ENCODE results near the gene METAP1.

Gene METAP1

DNA sequence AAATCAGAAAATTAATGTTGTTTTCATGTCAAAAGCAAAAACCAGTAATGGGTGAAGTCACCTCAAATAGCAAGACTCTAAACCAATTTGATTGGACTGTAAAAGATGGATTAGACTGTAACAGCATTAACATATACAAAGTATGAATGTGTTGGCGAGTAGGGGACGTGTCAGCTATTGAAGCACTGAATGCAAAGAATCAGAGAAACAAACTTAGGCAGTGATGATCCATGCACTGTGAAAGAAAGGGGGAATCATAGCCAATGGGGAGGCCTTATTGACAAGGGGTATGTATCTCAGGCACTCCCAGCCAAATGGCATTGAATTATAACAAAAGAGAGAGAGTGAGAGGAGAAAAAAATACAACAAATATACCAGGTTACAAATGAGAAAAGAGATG, 36.1 kb upstream of the METAP1 start:
- no peak overlapping the region for H3K4me2 ChIP-seq (ENCODE audit: low read length)
- H3K36me3 ChIP-seq (ENCODE audit: control insufficient read depth, low read length) = no peaks in the 10 kb centered on the region
- H3K9me2 ChIP-seq (replicated peaks; ENCODE audit: control insufficient read depth, low read length) = no peaks in the 10 kb centered on the region
- H3F3A ChIP-seq (ENCODE audit: control insufficient read depth, insufficient read depth) = no peaks in the 10 kb centered on the region
- H3K4me3 ChIP-seq (ENCODE audit: low read length) = no peak overlapping the region
- no peaks in the 10 kb centered on the region for H3K79me2 ChIP-seq (ENCODE audit: control insufficient read depth, low read length)
- H3K27me3 ChIP-seq (ENCODE audit: control insufficient read depth, low read length) = no peaks in the 10 kb centered on the region
- no peaks in the 10 kb centered on the region for H4K20me1 ChIP-seq (ENCODE audit: control insufficient read depth, insufficient read depth, low read depth, low read length)
- H3K4me1 ChIP-seq (ENCODE audit: control insufficient read depth, low read length) = no peaks in the 10 kb centered on the region
- no peak overlapping the region for H3K27ac ChIP-seq (ENCODE audit: low read depth, low read length)
- TF ChIP-seq, protein P1, sequence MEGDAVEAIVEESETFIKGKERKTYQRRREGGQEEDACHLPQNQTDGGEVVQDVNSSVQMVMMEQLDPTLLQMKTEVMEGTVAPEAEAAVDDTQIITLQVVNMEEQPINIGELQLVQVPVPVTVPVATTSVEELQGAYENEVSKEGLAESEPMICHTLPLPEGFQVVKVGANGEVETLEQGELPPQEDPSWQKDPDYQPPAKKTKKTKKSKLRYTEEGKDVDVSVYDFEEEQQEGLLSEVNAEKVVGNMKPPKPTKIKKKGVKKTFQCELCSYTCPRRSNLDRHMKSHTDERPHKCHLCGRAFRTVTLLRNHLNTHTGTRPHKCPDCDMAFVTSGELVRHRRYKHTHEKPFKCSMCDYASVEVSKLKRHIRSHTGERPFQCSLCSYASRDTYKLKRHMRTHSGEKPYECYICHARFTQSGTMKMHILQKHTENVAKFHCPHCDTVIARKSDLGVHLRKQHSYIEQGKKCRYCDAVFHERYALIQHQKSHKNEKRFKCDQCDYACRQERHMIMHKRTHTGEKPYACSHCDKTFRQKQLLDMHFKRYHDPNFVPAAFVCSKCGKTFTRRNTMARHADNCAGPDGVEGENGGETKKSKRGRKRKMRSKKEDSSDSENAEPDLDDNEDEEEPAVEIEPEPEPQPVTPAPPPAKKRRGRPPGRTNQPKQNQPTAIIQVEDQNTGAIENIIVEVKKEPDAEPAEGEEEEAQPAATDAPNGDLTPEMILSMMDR (IDR thresholded peaks at IDR 0.05; ENCODE audit: low read depth, low read length, poor library complexity, severe bottlenecking) = no peak
- no peak for TF ChIP-seq EZH2phosphoT487 (IDR thresholded peaks at IDR 0.05; ENCODE audit: borderline replicate concordance, low read length)
- no peaks in the 10 kb centered on the region for H3K9me3 ChIP-seq (ENCODE audit: control insufficient read depth, insufficient read depth, low read length)

DNA sequence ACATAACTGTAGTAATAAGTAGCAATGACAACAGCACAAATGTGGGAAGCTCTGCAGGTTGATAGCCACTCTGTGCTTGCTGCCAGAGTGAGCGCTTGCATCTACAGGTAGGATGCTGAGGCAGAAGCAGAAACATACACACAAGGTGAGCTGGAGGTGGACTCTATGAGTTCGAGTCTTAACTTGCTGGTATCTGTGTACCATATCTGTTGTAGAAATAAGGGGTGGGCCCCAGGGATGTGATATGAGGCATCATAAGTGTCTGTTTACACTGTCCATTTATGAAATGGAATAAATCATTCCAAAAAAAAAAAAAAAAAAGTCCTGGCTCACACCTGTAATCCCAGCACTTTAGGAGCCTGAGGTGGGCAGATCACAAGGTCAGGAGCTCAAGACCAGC, 33.8 kb upstream of the METAP1 start:
- TF ChIP-seq, protein P1 (IDR thresholded peaks at IDR 0.05; ENCODE audit: low read depth, low read length, poor library complexity, severe bottlenecking) = no peak
- no peak for TF ChIP-seq EZH2phosphoT487 (IDR thresholded peaks at IDR 0.05; ENCODE audit: borderline replicate concordance, low read length)
- H3K4me3 ChIP-seq (ENCODE audit: low read length) = no peak overlapping the region

DNA sequence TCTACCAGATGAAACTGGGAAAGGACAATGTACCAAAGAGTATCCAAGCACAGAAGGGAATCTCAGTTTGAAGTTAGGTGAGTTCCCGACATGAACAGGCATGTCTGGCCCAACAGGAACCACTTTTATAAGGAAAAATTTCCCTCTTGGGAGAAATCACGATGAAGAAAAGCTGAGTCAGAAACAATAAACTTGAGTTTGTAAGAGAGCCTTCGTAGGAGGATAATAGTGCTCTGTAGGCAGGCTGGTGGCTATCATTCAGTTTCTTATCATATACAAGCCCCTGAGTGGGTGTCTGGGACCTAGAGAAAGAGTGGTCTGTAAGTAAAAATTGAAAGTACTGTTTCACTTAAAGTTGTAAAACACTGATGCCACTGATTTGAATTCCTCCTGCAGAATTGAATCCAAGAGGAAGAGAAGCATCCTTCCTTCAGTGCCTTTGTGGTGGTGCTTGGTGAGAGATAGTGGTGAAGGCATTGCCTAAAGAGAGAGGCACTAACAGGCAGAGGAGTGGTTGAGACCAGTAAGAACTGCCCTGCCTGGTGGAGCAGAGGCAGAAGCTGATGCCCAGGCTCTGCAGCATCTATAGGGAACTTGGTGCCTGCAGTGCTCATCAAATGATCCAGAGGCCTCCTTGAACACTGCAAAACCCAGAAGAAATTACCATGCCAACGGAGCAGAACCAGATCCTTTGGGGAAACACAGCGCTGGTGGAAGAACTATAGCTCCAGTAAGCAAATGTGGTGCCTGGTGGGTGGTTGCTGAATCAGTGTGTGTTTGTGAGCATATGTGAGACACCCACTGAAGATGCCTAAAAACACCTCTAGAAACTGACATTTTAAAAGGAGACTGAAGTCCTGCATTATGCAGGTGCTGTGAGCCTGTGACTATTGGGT, 31.7 kb upstream of the METAP1 start:
- Histone ChIP-seq H3K27me3 (ENCODE audit: control insufficient read depth, low read length) (peaks cover 7% of the 10 kb centered on the region; the same call in 1 of the 2 replicates), H3K4me2 (ENCODE audit: low read length) (no peak overlapping the region), H3K4me1 (ENCODE audit: control insufficient read depth, low read length) (no peaks in the 10 kb centered on the region), H3K36me3 (ENCODE audit: control insufficient read depth, low read length) (no peaks in the 10 kb centered on the region), H3F3A (ENCODE audit: control insufficient read depth, insufficient read depth) (no peaks in the 10 kb centered on the region), H3K27ac (ENCODE audit: low read depth, low read length) (no peak overlapping the region), H4K20me1 (ENCODE audit: control insufficient read depth, insufficient read depth, low read depth, low read length) (no peaks in the 10 kb centered on the region), H3K79me2 (ENCODE audit: control insufficient read depth, low read length) (no peaks in the 10 kb centered on the region), H3K4me3 (ENCODE audit: low read length) (no peak overlapping the region), H3K9me3 (ENCODE audit: control insufficient read depth, insufficient read depth, low read length) (no peaks in the 10 kb centered on the region), H3K9me2 (replicated peaks; ENCODE audit: control insufficient read depth, low read length) (no peaks in the 10 kb centered on the region)
- TF ChIP-seq, protein P1 (IDR thresholded peaks at IDR 0.05; ENCODE audit: low read depth, low read length, poor library complexity, severe bottlenecking) = no peak
- TF ChIP-seq EZH2phosphoT487 (IDR thresholded peaks at IDR 0.05; ENCODE audit: borderline replicate concordance, low read length) = no peak

More for the DNA sequence above, 33.8 kb upstream of the METAP1 start:
- H3K4me2 ChIP-seq (ENCODE audit: low read length) = no peak overlapping the region
- no peaks in the 10 kb centered on the region for H3K9me3 ChIP-seq (ENCODE audit: control insufficient read depth, insufficient read depth, low read length)
- H3K27ac ChIP-seq (ENCODE audit: low read depth, low read length) = no peak overlapping the region
- peaks cover 3% of the 10 kb centered on the region; the same call in 1 of the 2 replicates for H3K27me3 ChIP-seq (ENCODE audit: control insufficient read depth, low read length)
- no peaks in the 10 kb centered on the region for H3K9me2 ChIP-seq (replicated peaks; ENCODE audit: control insufficient read depth, low read length)
- H3K36me3 ChIP-seq (ENCODE audit: control insufficient read depth, low read length) = no peaks in the 10 kb centered on the region
- H3K4me1 ChIP-seq (ENCODE audit: control insufficient read depth, low read length) = no peaks in the 10 kb centered on the region
- H4K20me1 ChIP-seq (ENCODE audit: control insufficient read depth, insufficient read depth, low read depth, low read length) = no peaks in the 10 kb centered on the region
- no peaks in the 10 kb centered on the region for H3F3A ChIP-seq (ENCODE audit: control insufficient read depth, insufficient read depth)
- H3K79me2 ChIP-seq (ENCODE audit: control insufficient read depth, low read length) = no peaks in the 10 kb centered on the region

Data from DOHH2 (cell line).